Fibroblast of lung (primary cell): ENCODE results near the gene MEGF6. TPM values are rescaled to one million over a fixed set of nuclear protein-coding genes. Genes with fewer than 3 reads are reported as not detected.

Experiments
- DNase-seq, 2 donors: peaks; one replicate each; pipeline versions ENCODE4 v3.0.0 to v3.0.0-alpha.2; 2010; ENCODE audit warnings: low read depth in 2 of 2
- H2AFZ ChIP-seq: 2 replicates; pipeline ENCODE4 v1.5.1; 2012; ENCODE audit warnings: low read length, control low read depth, inconsistent platforms
- H3K27ac ChIP-seq: 2 replicates; pipeline ENCODE4 v1.5.1; 2011; ENCODE audit warnings: low read length, control low read depth; ENCODE audit not compliant: insufficient read depth
- H3K27me3 ChIP-seq: 2 replicates; pipeline ENCODE4 v1.5.1; 2011; ENCODE audit warnings: mild to moderate bottlenecking, low read length; ENCODE audit not compliant: control insufficient read depth, insufficient read depth
- H3K36me3 ChIP-seq: 2 replicates; pipeline ENCODE4 v1.5.1; 2011; ENCODE audit warnings: low read length; ENCODE audit not compliant: control insufficient read depth, insufficient read depth
- H3K4me1 ChIP-seq: 2 replicates; pipeline ENCODE4 v1.5.1; 2011; ENCODE audit warnings: low read length; ENCODE audit not compliant: control insufficient read depth, insufficient read depth; ENCODE audit errors: extremely low read depth
- H3K4me2 ChIP-seq: 2 replicates; pipeline ENCODE4 v1.5.1; 2011; ENCODE audit warnings: low read length, control low read depth; ENCODE audit not compliant: insufficient read depth; ENCODE audit errors: extremely low read depth
- H3K4me3 ChIP-seq, 4 experiments: fragments of 200-600 bp in 1 of 4; sonication (generic) in 1 of 4; replicated peaks in 1 of 4; 2 replicates each; pipeline ENCODE4 v1.5.1; 2011 to 2016; ENCODE audit warnings: low read length in 4 of 4, low read depth in 3 of 4, mild to moderate bottlenecking in 3 of 4, control low read depth in 2 of 4, inconsistent platforms in 1 of 4, mixed read lengths in 1 of 4; ENCODE audit not compliant: insufficient read depth in 1 of 4; ENCODE audit errors: control extremely low read depth in 1 of 4
- H3K79me2 ChIP-seq: 2 replicates; pipeline ENCODE4 v1.5.1; 2012; ENCODE audit warnings: mild to moderate bottlenecking, low read length, inconsistent platforms; ENCODE audit not compliant: control insufficient read depth, insufficient read depth
- H3K9ac ChIP-seq: 2 replicates; pipeline ENCODE4 v1.5.1; 2011; ENCODE audit warnings: mild to moderate bottlenecking, low read length, control low read depth; ENCODE audit not compliant: insufficient read depth
- H3K9me3 ChIP-seq: 2 replicates; pipeline ENCODE4 v1.5.1; 2012; ENCODE audit warnings: low read depth, low read length; ENCODE audit not compliant: control insufficient read depth, insufficient read depth
- H4K20me1 ChIP-seq: 2 replicates; pipeline ENCODE4 v1.5.1; 2011; ENCODE audit warnings: low read length; ENCODE audit not compliant: control insufficient read depth, insufficient read depth; ENCODE audit errors: extremely low read depth
- EZH2 ChIP-seq: IDR thresholded peaks from 2 replicates; pipeline ENCODE4 v1.5.1; 2012; ENCODE audit warnings: low read length, control low read depth, mild to moderate bottlenecking; ENCODE audit errors: missing control alignments
- polyA plus RNA-seq, 2 donors: library from polyadenylated mRNA; depleted of rRNA in 1 of 2; stranded (reverse) in 1 of 2; unstranded in 1 of 2; fragments of >200 nt; gene quantifications; 2 replicates each; pipeline ENCODE4 v1.2.1, GENCODE V29; 2011 to 2012; ENCODE audit warnings: missing spikeins in 1 of 2
- total RNA-seq: library from RNA; depleted of rRNA; stranded (reverse); fragments of >200 nt; gene quantifications from 2 replicates; pipeline ENCODE4 v1.2.1, GENCODE V29; 2014
- TF ChIP-seq, protein P1 (sequence below), 2 donors: IDR thresholded peaks in 1 of 2; conservative IDR thresholded peaks in 1 of 2; 1 replicate in 1 of 2; 2 replicates in 1 of 2; pipeline ENCODE4 v1.5.1; 2011 to 2012; ENCODE audit warnings: low read length in 2 of 2, control low read depth in 1 of 2, inconsistent platforms in 1 of 2, low read depth in 1 of 2, mild to moderate bottlenecking in 1 of 2

Gene MEGF6
- total and polyA plus RNA-seq, 2 donors (not counting 1 experiment from before 2014, with no cell fraction given), result 1.6 to 11.6 TPM

DNA sequence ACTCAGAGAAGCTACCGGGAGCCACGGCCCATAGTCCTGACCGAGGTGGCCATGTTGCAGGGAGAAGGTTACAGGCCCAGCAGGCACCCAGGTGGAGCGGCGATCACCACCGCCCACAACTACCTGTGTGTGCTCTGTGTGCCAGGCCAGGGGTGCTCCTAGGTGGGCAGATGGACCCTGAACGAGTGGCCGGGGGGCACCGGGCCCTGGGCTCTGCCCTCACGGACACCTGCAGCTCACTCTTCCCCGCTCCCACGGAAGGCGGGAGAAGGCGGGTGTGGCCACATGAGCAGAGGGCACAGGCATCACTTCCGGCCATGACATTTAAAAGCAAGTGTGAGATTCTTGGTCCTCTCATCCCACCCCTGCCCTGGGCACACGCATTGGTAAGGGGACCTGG, 73.9 kb downstream of the MEGF6 start:
- H3K4me2 ChIP-seq, result no peak overlapping the region
- H4K20me1 ChIP-seq, result no peaks in the 10 kb centered on the region
- H3K79me2 ChIP-seq, result no peaks in the 10 kb centered on the region
- no peaks in the 10 kb centered on the region for H3K36me3 ChIP-seq
- DNase-seq, result no peak
- H3K27ac ChIP-seq, result no peak overlapping the region
- peaks cover under 1% of the 10 kb centered on the region for H3K4me1 ChIP-seq
- H3K9me3 ChIP-seq, result no peaks in the 10 kb centered on the region
- H3K4me3 ChIP-seq, result no peak overlapping the region
- no peak overlapping the region for H3K9ac ChIP-seq
- TF ChIP-seq, protein P1, sequence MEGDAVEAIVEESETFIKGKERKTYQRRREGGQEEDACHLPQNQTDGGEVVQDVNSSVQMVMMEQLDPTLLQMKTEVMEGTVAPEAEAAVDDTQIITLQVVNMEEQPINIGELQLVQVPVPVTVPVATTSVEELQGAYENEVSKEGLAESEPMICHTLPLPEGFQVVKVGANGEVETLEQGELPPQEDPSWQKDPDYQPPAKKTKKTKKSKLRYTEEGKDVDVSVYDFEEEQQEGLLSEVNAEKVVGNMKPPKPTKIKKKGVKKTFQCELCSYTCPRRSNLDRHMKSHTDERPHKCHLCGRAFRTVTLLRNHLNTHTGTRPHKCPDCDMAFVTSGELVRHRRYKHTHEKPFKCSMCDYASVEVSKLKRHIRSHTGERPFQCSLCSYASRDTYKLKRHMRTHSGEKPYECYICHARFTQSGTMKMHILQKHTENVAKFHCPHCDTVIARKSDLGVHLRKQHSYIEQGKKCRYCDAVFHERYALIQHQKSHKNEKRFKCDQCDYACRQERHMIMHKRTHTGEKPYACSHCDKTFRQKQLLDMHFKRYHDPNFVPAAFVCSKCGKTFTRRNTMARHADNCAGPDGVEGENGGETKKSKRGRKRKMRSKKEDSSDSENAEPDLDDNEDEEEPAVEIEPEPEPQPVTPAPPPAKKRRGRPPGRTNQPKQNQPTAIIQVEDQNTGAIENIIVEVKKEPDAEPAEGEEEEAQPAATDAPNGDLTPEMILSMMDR (conservative IDR thresholded peaks at IDR 0.05 in 1 of 2, IDR thresholded peaks at IDR 0.05 in 1 of 2; ENCODE audit: low read depth in 1 of 2, low read length in 2 of 2), result no peak
- TF ChIP-seq EZH2, result no peak
- no peak overlapping the region for H2AFZ ChIP-seq
- no peaks in the 10 kb centered on the region for H3K27me3 ChIP-seq

DNA sequence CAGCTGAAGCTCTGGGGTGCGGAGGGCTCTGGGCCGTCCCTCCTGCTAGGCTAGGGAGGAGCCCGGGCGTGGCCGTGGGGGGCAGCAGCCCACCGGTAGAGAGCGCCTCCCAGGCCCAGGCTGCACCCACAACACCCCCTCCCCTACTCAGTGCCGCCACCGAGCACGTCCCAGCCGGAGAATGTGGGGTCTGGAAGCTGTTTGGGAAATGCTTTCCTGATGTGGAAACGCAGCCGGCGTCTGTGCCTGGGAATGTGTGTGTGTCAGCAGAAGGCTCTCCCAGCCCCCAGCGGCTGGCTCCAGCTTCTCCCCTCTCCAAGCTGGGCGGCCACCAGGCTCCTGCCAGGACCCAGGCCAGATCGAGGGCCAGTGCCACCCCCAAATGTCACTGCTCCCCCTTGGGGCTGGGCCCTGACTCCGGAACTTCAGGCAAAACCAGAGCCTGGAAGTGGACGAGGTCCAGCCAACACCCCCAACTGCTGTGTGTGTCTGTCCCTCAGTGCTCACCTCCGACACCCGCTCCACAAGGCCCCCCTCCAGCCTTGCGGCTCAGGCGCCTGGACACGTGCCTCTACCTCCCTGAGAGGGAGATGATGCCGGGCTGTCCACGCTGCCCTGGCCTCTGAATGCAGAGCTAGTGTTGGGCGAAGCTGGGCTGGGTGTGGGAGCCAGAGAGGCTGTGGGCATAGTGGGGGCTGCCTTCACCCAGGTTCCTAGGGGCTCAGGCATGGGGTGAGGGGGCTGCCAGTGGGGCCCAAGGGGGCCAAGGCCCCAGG, 74.7 kb downstream of the MEGF6 start:
- H3K4me1 ChIP-seq, result no peaks in the 10 kb centered on the region
- TF ChIP-seq, protein P1 (conservative IDR thresholded peaks at IDR 0.05 in 1 of 2, IDR thresholded peaks at IDR 0.05 in 1 of 2; ENCODE audit: low read depth in 1 of 2, low read length in 2 of 2), result no peak
- TF ChIP-seq EZH2, result no peak
- DNase-seq, result no peak
- no peak overlapping the region for H2AFZ ChIP-seq
- H3K9ac ChIP-seq, result no peak overlapping the region
- no peaks in the 10 kb centered on the region for H3K79me2 ChIP-seq
- H3K4me3 ChIP-seq, result no peak overlapping the region
- H3K4me2 ChIP-seq, result no peak overlapping the region
- no peaks in the 10 kb centered on the region for H3K27me3 ChIP-seq
- H3K36me3 ChIP-seq, result no peaks in the 10 kb centered on the region
- no peaks in the 10 kb centered on the region for H4K20me1 ChIP-seq
- no peak overlapping the region for H3K27ac ChIP-seq
- H3K9me3 ChIP-seq, result no peaks in the 10 kb centered on the region

DNA sequence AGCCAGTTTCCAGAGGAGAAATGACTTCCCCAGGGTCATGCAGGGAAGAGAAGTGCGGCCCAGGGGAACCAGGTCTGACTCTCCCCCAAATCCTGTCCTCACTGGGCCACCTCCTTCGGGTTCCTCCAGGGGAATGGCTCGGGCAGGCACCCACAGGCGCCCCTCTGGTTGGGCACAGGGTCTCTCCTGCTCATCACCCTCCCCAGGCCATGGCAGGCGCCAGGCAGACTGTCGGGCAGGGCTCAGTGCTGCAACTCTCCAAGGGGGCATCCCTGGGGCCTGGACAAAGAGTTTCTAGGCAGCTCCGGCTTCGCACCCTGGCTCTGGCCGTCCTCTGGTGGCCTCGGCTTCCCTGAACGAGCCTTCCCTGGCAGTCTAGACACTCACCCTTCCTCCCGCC, 75.6 kb downstream of the MEGF6 start:
- Histone ChIP-seq H3K36me3 (no peaks in the 10 kb centered on the region), H4K20me1 (no peaks in the 10 kb centered on the region), H2AFZ (no peak overlapping the region), H3K9ac (no peak overlapping the region), H3K4me2 (no peak overlapping the region), H3K9me3 (no peaks in the 10 kb centered on the region), H3K27me3 (no peaks in the 10 kb centered on the region), H3K79me2 (no peaks in the 10 kb centered on the region), H3K4me1 (no peaks in the 10 kb centered on the region), H3K4me3 (no peak overlapping the region), H3K27ac (no peak overlapping the region)
- DNase-seq, result no peak
- TF ChIP-seq, protein P1 (conservative IDR thresholded peaks at IDR 0.05 in 1 of 2, IDR thresholded peaks at IDR 0.05 in 1 of 2; ENCODE audit: low read depth in 1 of 2, low read length in 2 of 2), result no peak
- TF ChIP-seq EZH2, result no peak
